ENCODE measurements around the gene BLMH. TPM values are rescaled to one million over a fixed set of nuclear protein-coding genes. Genes with fewer than 3 reads are reported as not detected.

Gene BLMH
- total and polyA plus RNA-seq, 2 donors (not counting 3 experiments of a cell fraction or from before 2014, with no cell fraction given) = 24.6 to 65.8 TPM

GRCh38 chr17:30234296-30234695 is 57.4 kb downstream of the BLMH start:
- Histone ChIP-seq H3K79me2 (ENCODE audit: control insufficient read depth, insufficient read depth, low read length) (no peaks in the 10 kb centered on the region), H3K4me2 (ENCODE audit: insufficient read depth, low read length) (no peak overlapping the region), H3K27me3 (ENCODE audit: control insufficient read depth in 2 of 2, insufficient read depth in 2 of 2, low read length in 2 of 2) (peaks cover 59 to 64% of the 10 kb centered on the region in 2 experiments), H3K27ac (ENCODE audit: insufficient read depth, low read depth, low read length) (no peak overlapping the region), H3K9me3 (replicated peaks; ENCODE audit: control insufficient read depth, insufficient read depth, low read length) (no peaks in the 10 kb centered on the region), H3K9me1 (replicated peaks; ENCODE audit: control insufficient read depth, extremely low read depth, insufficient read depth, low read length) (no peaks in the 10 kb centered on the region), H4K20me1 (replicated peaks; ENCODE audit: control insufficient read depth, extremely low read depth, insufficient read depth, low read length) (no peaks in the 10 kb centered on the region), H2AFZ (ENCODE audit: low read depth, low read length) (no peak overlapping the region), H3K9ac (replicated peaks; ENCODE audit: extremely low read depth, insufficient read depth, low read length) (no peak overlapping the region), H3K4me1 (ENCODE audit: control insufficient read depth, extremely low read depth, insufficient read depth, low read length) (peaks cover 8% of the 10 kb centered on the region), H3K36me3 (ENCODE audit: control insufficient read depth in 2 of 2, extremely low read depth in 1 of 2, insufficient read depth in 2 of 2, low read length in 2 of 2) (no peaks in the 10 kb centered on the region), H3K4me3 (replicated peaks in 1 of 3; ENCODE audit: insufficient read depth in 1 of 3, low read depth in 1 of 3, low read length in 3 of 3) (no peak overlapping the region)
- dilution Hi-C loops (cut with MboI; ENCODE audit: extremely low pct_ligation_motif_present, low sequenced_read_pairs) = no loop called here
- TF ChIP-seq GATA2 (IDR thresholded peaks at IDR 0.05; ENCODE audit: insufficient read depth, insufficient read length, low read depth, low read length) = no peak
- no TSS peak for BruUV-seq (replicated peaks)
- POLR2A ChIA-PET = no interaction called here
- FAIRE-seq (no peak), DNase-seq (ENCODE audit: low read depth, low spot score) (no peak)
- intact Hi-C loops (cut with micrococcal nuclease) = no loop called here
- CTCF ChIA-PET = interaction anchor here (0.6 to 5.2 kb wide), 5 partner anchors 9 to 141 kb away, joined by 3 to 73 read pairs (median 3); no protein-coding TSS in a partner anchor

GRCh38 chr17:30232824-30233427 is 58.8 kb downstream of the BLMH start:
- H3K4me2 ChIP-seq (ENCODE audit: insufficient read depth, low read length) = no peak overlapping the region
- peaks cover 52 to 60% of the 10 kb centered on the region in 2 experiments for H3K27me3 ChIP-seq (ENCODE audit: control insufficient read depth in 2 of 2, insufficient read depth in 2 of 2, low read length in 2 of 2)
- H3K4me3 ChIP-seq (replicated peaks in 1 of 3; ENCODE audit: insufficient read depth in 1 of 3, low read depth in 1 of 3, low read length in 3 of 3) = no peak overlapping the region
- BruUV-seq (replicated peaks) = no TSS peak
- no peak overlapping the region for H3K27ac ChIP-seq (ENCODE audit: insufficient read depth, low read depth, low read length)
- H3K9me1 ChIP-seq (replicated peaks; ENCODE audit: control insufficient read depth, extremely low read depth, insufficient read depth, low read length) = no peaks in the 10 kb centered on the region
- no peak overlapping the region for H3K9ac ChIP-seq (replicated peaks; ENCODE audit: extremely low read depth, insufficient read depth, low read length)
- H4K20me1 ChIP-seq (replicated peaks; ENCODE audit: control insufficient read depth, extremely low read depth, insufficient read depth, low read length) = no peaks in the 10 kb centered on the region
- POLR2A ChIA-PET = no interaction called here
- dilution Hi-C loops (cut with MboI; ENCODE audit: extremely low pct_ligation_motif_present, low sequenced_read_pairs) = no loop called here
- no peaks in the 10 kb centered on the region for H3K36me3 ChIP-seq (ENCODE audit: control insufficient read depth in 2 of 2, extremely low read depth in 1 of 2, insufficient read depth in 2 of 2, low read length in 2 of 2)
- CTCF ChIA-PET = interaction anchor here (1.1 to 1.6 kb wide), 2 partner anchors 118 to 128 kb away, joined by 3 to 6 read pairs; no protein-coding TSS in a partner anchor
- H3K9me3 ChIP-seq (replicated peaks; ENCODE audit: control insufficient read depth, insufficient read depth, low read length) = no peaks in the 10 kb centered on the region
- FAIRE-seq (no peak), DNase-seq (ENCODE audit: low read depth, low spot score) (no peak)
- H3K4me1 ChIP-seq (ENCODE audit: control insufficient read depth, extremely low read depth, insufficient read depth, low read length) = peaks cover 8% of the 10 kb centered on the region
- TF ChIP-seq EZH2 (IDR thresholded peaks at IDR 0.05; ENCODE audit: borderline replicate concordance, low read depth, low read length, severe bottlenecking) (no peak), POLR2A (IDR thresholded peaks at IDR 0.05; ENCODE audit: low read depth, low read length) (no peak), FOS (IDR thresholded peaks at IDR 0.05; ENCODE audit: borderline replicate concordance, insufficient read depth, low read length) (no peak), POLR2AphosphoS5 (IDR thresholded peaks at IDR 0.05; ENCODE audit: insufficient read depth, low read depth, low read length) (no peak)
- H3K79me2 ChIP-seq (ENCODE audit: control insufficient read depth, insufficient read depth, low read length) = no peaks in the 10 kb centered on the region
- intact Hi-C loops (cut with micrococcal nuclease) = no loop called here
- H2AFZ ChIP-seq (ENCODE audit: low read depth, low read length) = no peak overlapping the region

Measured in endothelial cell of umbilical vein (primary cell).